Osteoblast (primary cell): Measurements from ENCODE around the gene DRAM1. TPM values are rescaled to one million over a fixed set of nuclear protein-coding genes. Genes with fewer than 3 reads are reported as not detected.

Source experiments
- DNase-seq: peaks from one replicate; pipeline ENCODE4 v3.0.0; 2011; ENCODE audit warnings: low spot score, mixed read lengths; ENCODE audit not compliant: insufficient read length; ENCODE audit errors: missing footprints
- H2AFZ ChIP-seq: 2 replicates; pipeline ENCODE4 v1.6.0; 2011; ENCODE audit warnings: mild to moderate bottlenecking, low read length
- H3K27ac ChIP-seq: 2 replicates; pipeline ENCODE4 v1.5.1; 2011; ENCODE audit warnings: mild to moderate bottlenecking, low read depth, low read length, moderate library complexity
- H3K27me3 ChIP-seq: 2 replicates; pipeline ENCODE4 v1.6.0; 2012; ENCODE audit warnings: mild to moderate bottlenecking, control low read depth, inconsistent platforms, low read length, moderate library complexity; ENCODE audit not compliant: insufficient read depth
- H3K36me3 ChIP-seq: 2 replicates; pipeline ENCODE4 v1.5.1; 2011; ENCODE audit warnings: mild to moderate bottlenecking, low read length, control low read depth, moderate library complexity; ENCODE audit not compliant: insufficient read depth
- H3K4me1 ChIP-seq: 2 replicates; pipeline ENCODE4 v1.5.1; 2011; ENCODE audit warnings: mild to moderate bottlenecking, low read length, control low read depth, moderate library complexity; ENCODE audit not compliant: insufficient read depth
- H3K4me2 ChIP-seq: 2 replicates; pipeline ENCODE4 v1.6.0; 2011; ENCODE audit warnings: mild to moderate bottlenecking, low read length; ENCODE audit not compliant: insufficient read depth
- H3K4me3 ChIP-seq: fragments of 200-600 bp; sonication (generic); 3 replicates; pipeline ENCODE4 v1.5.1; 2012; ENCODE audit warnings: mild to moderate bottlenecking, low read length, inconsistent platforms; ENCODE audit not compliant: insufficient read depth
- H3K79me2 ChIP-seq: 2 replicates; pipeline ENCODE4 v1.6.0; 2012; ENCODE audit warnings: mild to moderate bottlenecking, low read length, control low read depth, inconsistent platforms; ENCODE audit not compliant: insufficient read depth
- H3K9me3 ChIP-seq: 2 replicates; pipeline ENCODE4 v1.5.1; 2011; ENCODE audit warnings: low read depth, low read length, control low read depth
- H4K20me1 ChIP-seq: 2 replicates; pipeline ENCODE4 v1.6.0; 2012; ENCODE audit warnings: mild to moderate bottlenecking, low read length, control low read depth; ENCODE audit not compliant: insufficient read depth
- total RNA-seq: library from RNA; depleted of rRNA; stranded (reverse); fragments of >200 nt; gene quantifications from 2 replicates; pipeline ENCODE4 v1.2.3, GENCODE V29; 2012
- TF ChIP-seq, protein P1 (sequence below): IDR thresholded peaks from 2 replicates; pipeline ENCODE4 v1.5.1; 2011; ENCODE audit warnings: mild to moderate bottlenecking, low read depth, low read length, moderate library complexity; ENCODE audit errors: extremely low read depth

Gene DRAM1
- total RNA-seq, 1 donor: 141 TPM

DNA sequence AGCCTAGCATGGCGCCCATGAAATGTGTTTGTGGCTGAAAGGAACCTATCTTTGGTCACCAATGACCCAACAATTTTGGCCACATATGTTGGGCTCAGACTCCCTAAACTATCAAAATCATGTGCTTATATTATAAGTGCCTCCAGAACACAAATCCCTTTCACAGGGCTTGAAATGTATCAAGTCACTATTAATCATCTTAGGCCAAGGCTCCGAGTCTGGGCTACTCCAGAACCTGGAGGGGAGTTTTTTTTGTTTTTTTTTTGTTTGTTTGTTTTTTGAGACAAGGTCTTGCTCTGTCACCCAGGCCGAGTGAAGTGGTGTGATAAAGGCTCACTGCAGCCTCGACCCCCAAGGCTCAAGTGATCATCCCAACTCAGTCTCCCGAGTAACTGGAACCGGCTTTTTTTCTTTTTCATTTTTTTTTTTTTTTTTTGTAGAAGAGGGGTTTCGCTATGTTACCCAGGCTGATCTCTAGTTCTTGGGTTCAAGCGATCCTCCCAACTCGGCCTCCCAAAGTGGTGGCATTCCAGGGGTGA, 989 bp upstream of the DRAM1 start:
- Histone ChIP-seq H3K36me3 (peaks cover 3% of the 10 kb centered on the region), H3K9me3 (no peaks in the 10 kb centered on the region), H2AFZ (no peak overlapping the region), H3K4me1 (peaks cover 19% of the 10 kb centered on the region), H3K4me2 (peak overlapping the region; percentile 84), H3K27ac (peak overlapping the region; percentile 98), H3K4me3 (peak overlapping the region; percentile 88), H3K79me2 (peaks cover 34% of the 10 kb centered on the region), H4K20me1 (peaks cover 2% of the 10 kb centered on the region), H3K27me3 (no peaks in the 10 kb centered on the region)
- TF ChIP-seq, protein P1, sequence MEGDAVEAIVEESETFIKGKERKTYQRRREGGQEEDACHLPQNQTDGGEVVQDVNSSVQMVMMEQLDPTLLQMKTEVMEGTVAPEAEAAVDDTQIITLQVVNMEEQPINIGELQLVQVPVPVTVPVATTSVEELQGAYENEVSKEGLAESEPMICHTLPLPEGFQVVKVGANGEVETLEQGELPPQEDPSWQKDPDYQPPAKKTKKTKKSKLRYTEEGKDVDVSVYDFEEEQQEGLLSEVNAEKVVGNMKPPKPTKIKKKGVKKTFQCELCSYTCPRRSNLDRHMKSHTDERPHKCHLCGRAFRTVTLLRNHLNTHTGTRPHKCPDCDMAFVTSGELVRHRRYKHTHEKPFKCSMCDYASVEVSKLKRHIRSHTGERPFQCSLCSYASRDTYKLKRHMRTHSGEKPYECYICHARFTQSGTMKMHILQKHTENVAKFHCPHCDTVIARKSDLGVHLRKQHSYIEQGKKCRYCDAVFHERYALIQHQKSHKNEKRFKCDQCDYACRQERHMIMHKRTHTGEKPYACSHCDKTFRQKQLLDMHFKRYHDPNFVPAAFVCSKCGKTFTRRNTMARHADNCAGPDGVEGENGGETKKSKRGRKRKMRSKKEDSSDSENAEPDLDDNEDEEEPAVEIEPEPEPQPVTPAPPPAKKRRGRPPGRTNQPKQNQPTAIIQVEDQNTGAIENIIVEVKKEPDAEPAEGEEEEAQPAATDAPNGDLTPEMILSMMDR: no peak
- no peak for DNase-seq

DNA sequence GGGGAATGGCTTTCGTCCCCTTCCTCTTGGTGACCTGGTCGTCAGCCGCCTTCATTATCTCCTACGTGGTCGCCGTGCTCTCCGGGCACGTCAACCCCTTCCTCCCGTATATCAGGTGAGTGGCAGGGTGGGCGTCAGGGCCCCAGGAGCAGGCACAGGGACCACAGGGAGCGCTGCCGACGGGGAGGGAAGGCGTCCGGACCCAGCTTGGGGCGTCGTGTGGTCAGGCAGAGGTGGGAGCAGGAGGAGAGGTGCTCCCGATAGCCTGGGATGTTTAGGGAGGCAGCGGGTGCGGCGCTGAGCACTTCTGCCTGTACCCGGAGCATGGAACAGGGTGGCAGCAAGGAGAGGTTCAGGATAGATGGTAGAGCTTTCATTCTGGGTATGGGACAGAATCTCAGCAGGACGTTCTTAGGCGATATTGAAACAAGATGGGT, 444 bp downstream of the DRAM1 start:
- H3K27me3 ChIP-seq: no peaks in the 10 kb centered on the region
- peaks cover 4% of the 10 kb centered on the region for H4K20me1 ChIP-seq
- H3K79me2 ChIP-seq: peaks cover 44% of the 10 kb centered on the region
- peaks cover 19% of the 10 kb centered on the region for H3K4me1 ChIP-seq
- H3K27ac ChIP-seq: peak overlapping the region; percentile 98
- TF ChIP-seq, protein P1: no peak
- peak overlapping the region; percentile 88 for H3K4me2 ChIP-seq
- H3K36me3 ChIP-seq: peaks cover 11% of the 10 kb centered on the region
- H2AFZ ChIP-seq: peak overlapping the region; percentile 91
- DNase-seq: peak; percentile 80
- H3K4me3 ChIP-seq: peak overlapping the region; percentile 88
- H3K9me3 ChIP-seq: no peaks in the 10 kb centered on the region

DNA sequence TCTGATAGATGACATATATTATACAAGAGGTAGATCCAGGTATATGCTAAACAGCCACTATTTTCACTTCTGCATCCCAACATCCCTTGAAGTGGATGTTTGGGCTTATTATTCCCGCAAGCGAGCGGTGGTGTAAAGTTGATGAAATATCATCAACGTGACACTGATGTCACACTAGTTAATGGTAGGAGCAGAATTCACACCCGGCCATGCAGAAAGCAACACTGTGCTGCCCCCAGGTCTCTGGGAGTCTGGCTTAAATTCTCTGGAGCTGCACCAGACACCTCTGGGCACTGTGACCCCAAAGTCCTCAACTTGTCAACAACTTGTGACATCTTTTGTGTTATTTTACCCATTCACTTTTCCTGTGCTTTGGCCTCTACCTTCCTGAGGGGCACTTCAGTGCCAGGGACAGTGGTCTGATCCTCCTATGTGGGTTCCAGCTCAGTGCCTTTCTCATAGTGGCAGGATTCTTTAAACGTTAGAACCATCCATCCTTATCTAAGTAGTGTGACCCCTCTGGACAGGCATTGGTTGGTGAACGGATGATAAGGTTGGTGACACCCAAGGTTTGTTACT, 952 bp downstream of the DRAM1 start:
- Histone ChIP-seq H3K4me1 (peaks cover 19% of the 10 kb centered on the region), H3K4me3 (peak overlapping the region; percentile 88), H3K4me2 (peak overlapping the region; percentile 88), H3K27ac (peak overlapping the region; percentile 98), H2AFZ (peak overlapping the region; percentile 91), H3K27me3 (no peaks in the 10 kb centered on the region), H3K79me2 (peaks cover 46% of the 10 kb centered on the region), H3K36me3 (peaks cover 14% of the 10 kb centered on the region), H3K9me3 (no peaks in the 10 kb centered on the region), H4K20me1 (peaks cover 4% of the 10 kb centered on the region)
- DNase-seq: peak; percentile 62
- TF ChIP-seq, protein P1: no peak

DNA sequence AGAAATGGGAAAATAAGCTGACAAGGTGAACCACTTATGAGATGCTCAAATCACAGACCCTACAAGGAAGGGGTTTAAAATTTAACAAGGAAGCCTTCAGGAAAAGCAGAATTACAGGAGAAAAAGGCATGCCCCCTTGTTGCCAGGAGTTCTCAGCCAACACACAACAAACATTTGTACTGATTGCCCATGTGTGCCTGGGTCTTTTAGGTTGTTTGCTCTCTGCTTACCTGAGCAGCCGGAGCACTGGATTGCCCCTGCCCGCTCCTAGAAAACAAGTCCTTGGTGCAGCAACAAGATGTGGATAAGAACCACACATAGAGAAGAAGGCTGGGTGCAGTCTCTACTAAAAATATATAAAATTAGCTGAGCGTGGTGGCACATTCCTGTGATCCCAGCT, 3.4 kb downstream of the DRAM1 start:
- no peak for DNase-seq
- Histone ChIP-seq H3K36me3 (peaks cover 14% of the 10 kb centered on the region), H3K27me3 (no peaks in the 10 kb centered on the region), H2AFZ (no peak overlapping the region), H3K9me3 (no peaks in the 10 kb centered on the region), H3K79me2 (peaks cover 62% of the 10 kb centered on the region), H3K4me3 (no peak overlapping the region), H3K4me1 (peaks cover 13% of the 10 kb centered on the region), H3K4me2 (no peak overlapping the region), H4K20me1 (peaks cover 4% of the 10 kb centered on the region), H3K27ac (no peak overlapping the region)
- TF ChIP-seq, protein P1: no peak
